ENCODE data around the gene NTSR1. TPM values are rescaled to one million over a fixed set of nuclear protein-coding genes. Genes with fewer than 3 reads are reported as not detected.
A peak's percentile ranks its signal among the peaks of the same experiment; 100 is the strongest.

NTSR1 gene
- total RNA-seq, 1 experiment from 2014 or later = 0.02 TPM

- peaks cover 5% of the 10 kb centered on the region for H3K27me3 ChIP-seq
- no peaks in the 10 kb centered on the region for H3K4me1 ChIP-seq
- H3K27ac ChIP-seq = no peak overlapping the region
- DNase-seq = no peak
- no peaks in the 10 kb centered on the region for H3K36me3 ChIP-seq
- H3K4me3 ChIP-seq = no peak overlapping the region
- peaks cover 8% of the 10 kb centered on the region for H3K9me3 ChIP-seq (replicated peaks)
Observed at GRCh38 chr20:62760856-62761758, 52.5 kb downstream of the NTSR1 start.

- no peak overlapping the region for H3K27ac ChIP-seq
- H3K27me3 ChIP-seq = peaks cover 5% of the 10 kb centered on the region
- H3K36me3 ChIP-seq = no peaks in the 10 kb centered on the region
- DNase-seq = no peak
- no peaks in the 10 kb centered on the region for H3K4me1 ChIP-seq
- H3K9me3 ChIP-seq (replicated peaks) = peaks cover 7% of the 10 kb centered on the region
- H3K4me3 ChIP-seq = no peak overlapping the region
Observed at GRCh38 chr20:62761759-62762131, 53.1 kb downstream of the NTSR1 start.

GRCh38 chr20:62762376-62762775, 53.7 kb downstream of the NTSR1 start:
- Histone ChIP-seq H3K27ac (no peak overlapping the region), H3K27me3 (peaks cover 5% of the 10 kb centered on the region), H3K4me1 (no peaks in the 10 kb centered on the region), H3K4me3 (no peak overlapping the region), H3K36me3 (no peaks in the 10 kb centered on the region), H3K9me3 (replicated peaks) (peaks cover 1% of the 10 kb centered on the region)
- no peak for DNase-seq

- Histone ChIP-seq H3K4me1 (no peaks in the 10 kb centered on the region), H3K36me3 (no peaks in the 10 kb centered on the region), H3K27ac (no peak overlapping the region), H3K4me3 (no peak overlapping the region), H3K27me3 (peaks cover 5% of the 10 kb centered on the region), H3K9me3 (replicated peaks) (no peaks in the 10 kb centered on the region)
- no peak for DNase-seq
Observed at GRCh38 chr20:62762801-62763368, 54.2 kb downstream of the NTSR1 start.

GRCh38 chr20:62763404-62763803, 54.8 kb downstream of the NTSR1 start:
- no peak for DNase-seq
- Histone ChIP-seq H3K4me1 (no peaks in the 10 kb centered on the region), H3K9me3 (replicated peaks) (no peaks in the 10 kb centered on the region), H3K27me3 (peaks cover 5% of the 10 kb centered on the region), H3K4me3 (no peak overlapping the region), H3K27ac (no peak overlapping the region), H3K36me3 (no peaks in the 10 kb centered on the region)

GRCh38 chr20:62764156-62764935, 55.7 kb downstream of the NTSR1 start:
- H3K27me3 ChIP-seq = peaks cover 5% of the 10 kb centered on the region
- no peaks in the 10 kb centered on the region for H3K4me1 ChIP-seq
- H3K36me3 ChIP-seq = no peaks in the 10 kb centered on the region
- H3K27ac ChIP-seq = no peak overlapping the region
- DNase-seq = no peak
- H3K9me3 ChIP-seq (replicated peaks) = no peaks in the 10 kb centered on the region
- H3K4me3 ChIP-seq = no peak overlapping the region

GRCh38 chr20:62765021-62765420, 56.4 kb downstream of the NTSR1 start:
- Histone ChIP-seq H3K27me3 (peaks cover 5% of the 10 kb centered on the region), H3K4me3 (no peak overlapping the region), H3K9me3 (replicated peaks) (no peaks in the 10 kb centered on the region), H3K27ac (no peak overlapping the region), H3K36me3 (no peaks in the 10 kb centered on the region), H3K4me1 (no peaks in the 10 kb centered on the region)
- no peak for DNase-seq

GRCh38 chr20:62765432-62766070, 56.9 kb downstream of the NTSR1 start:
- no peak for DNase-seq
- Histone ChIP-seq H3K27ac (no peak overlapping the region), H3K27me3 (peaks cover 6% of the 10 kb centered on the region), H3K4me3 (no peak overlapping the region), H3K4me1 (no peaks in the 10 kb centered on the region), H3K36me3 (no peaks in the 10 kb centered on the region), H3K9me3 (replicated peaks) (no peaks in the 10 kb centered on the region)

- no peak overlapping the region for H3K27ac ChIP-seq
- H3K4me3 ChIP-seq = no peak overlapping the region
- H3K9me3 ChIP-seq (replicated peaks) = no peaks in the 10 kb centered on the region
- H3K4me1 ChIP-seq = no peaks in the 10 kb centered on the region
- no peak for DNase-seq
- no peaks in the 10 kb centered on the region for H3K36me3 ChIP-seq
- peaks cover 11% of the 10 kb centered on the region; the same call in 1 of the 2 replicates for H3K27me3 ChIP-seq
Observed at GRCh38 chr20:62766071-62766450, 57.4 kb downstream of the NTSR1 start.

GRCh38 chr20:62766716-62767115, 58.1 kb downstream of the NTSR1 start:
- Histone ChIP-seq H3K36me3 (no peaks in the 10 kb centered on the region), H3K27me3 (peaks cover 9% of the 10 kb centered on the region; the same call in 1 of the 2 replicates), H3K4me1 (no peaks in the 10 kb centered on the region), H3K27ac (no peak overlapping the region), H3K9me3 (replicated peaks) (no peaks in the 10 kb centered on the region), H3K4me3 (no peak overlapping the region)
- peak in 1 of 2 experiments; percentile 46 for DNase-seq

- Histone ChIP-seq H3K27me3 (peaks cover 24% of the 10 kb centered on the region), H3K27ac (no peak overlapping the region)
Observed at GRCh38 chr20:62768234-62768546, 59.6 kb downstream of the NTSR1 start.

GRCh38 chr20:62768551-62769287, 60.1 kb downstream of the NTSR1 start:
- H3K27ac ChIP-seq = no peak overlapping the region
- no peak for DNase-seq
- H3K4me1 ChIP-seq = peaks cover 17% of the 10 kb centered on the region

More at GRCh38 chr20:62768234-62768546, 59.6 kb downstream of the NTSR1 start:
- H3K4me3 ChIP-seq = no peak overlapping the region
- H3K4me1 ChIP-seq = peaks cover 11% of the 10 kb centered on the region
- no peak for DNase-seq
- H3K36me3 ChIP-seq = no peaks in the 10 kb centered on the region
- no peaks in the 10 kb centered on the region for H3K9me3 ChIP-seq (replicated peaks)

GRCh38 chr20:62769346-62770071, 60.9 kb downstream of the NTSR1 start:
- Histone ChIP-seq H3K4me3 (no peak overlapping the region), H3K27me3 (peaks cover 35% of the 10 kb centered on the region), H3K4me1 (peaks cover 23% of the 10 kb centered on the region), H3K9me3 (replicated peaks) (no peaks in the 10 kb centered on the region), H3K27ac (no peak overlapping the region), H3K36me3 (no peaks in the 10 kb centered on the region)
- no peak for DNase-seq

More at GRCh38 chr20:62768551-62769287, 60.1 kb downstream of the NTSR1 start:
- H3K36me3 ChIP-seq = no peaks in the 10 kb centered on the region
- H3K9me3 ChIP-seq (replicated peaks) = no peaks in the 10 kb centered on the region
- peaks cover 29% of the 10 kb centered on the region for H3K27me3 ChIP-seq
- no peak overlapping the region for H3K4me3 ChIP-seq

All from SJCRH30 (cell line).